ENCODE measurements around the gene AMBRA1. TPM values are rescaled to one million over a fixed set of nuclear protein-coding genes. Genes with fewer than 3 reads are reported as not detected.

Gene AMBRA1
- total RNA-seq, 4 donors from 2014 or later, result 25.7 to 33.1 (median 30.2) TPM

DNA sequence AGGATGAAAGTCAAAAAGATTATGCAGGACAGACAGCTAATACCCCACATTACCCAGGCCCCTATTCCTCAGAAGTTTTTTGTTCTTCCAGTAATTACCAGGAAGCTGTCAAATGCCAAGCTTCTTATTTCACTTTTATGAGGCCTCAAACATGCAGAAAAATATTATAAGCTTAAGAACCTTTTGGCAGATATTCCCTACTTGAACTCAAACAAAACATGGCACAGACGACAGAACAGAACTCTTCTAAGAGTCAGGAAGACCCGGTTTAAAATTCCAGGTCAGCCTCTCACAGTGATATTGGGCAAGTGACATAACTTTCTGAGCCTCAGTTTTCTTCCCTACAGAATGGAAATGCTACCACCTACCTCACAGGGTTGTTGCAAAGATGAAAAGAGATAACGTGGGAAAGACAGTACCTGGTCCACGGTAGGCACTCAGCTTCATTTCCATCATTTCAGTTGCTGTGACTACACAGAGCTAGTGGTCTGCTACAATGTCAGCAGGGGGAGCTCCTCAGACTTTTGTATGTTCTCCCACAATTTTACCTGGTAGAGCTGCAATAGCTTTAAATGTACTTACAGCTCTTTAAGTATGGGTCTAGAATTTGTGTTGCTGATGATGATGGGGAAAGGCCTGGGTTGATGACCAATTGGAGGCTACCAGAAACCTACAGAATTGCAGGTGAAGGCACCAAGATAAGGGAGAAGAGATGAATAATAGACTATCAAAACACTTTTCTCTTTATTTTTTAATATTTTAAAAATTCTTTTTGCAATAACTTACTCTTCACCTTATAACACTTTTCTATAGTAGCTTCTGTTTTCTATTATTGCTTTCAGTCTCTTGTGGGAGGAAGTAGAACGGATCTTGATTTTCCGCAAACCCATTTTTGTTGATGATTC is 103.9 kb downstream of the AMBRA1 start:
- H3K4me3 ChIP-seq, result no peak overlapping the region
- peaks cover 0 to 52% (median 0%) of the 10 kb centered on the region in 3 donors for H3K4me1 ChIP-seq
- H3K27me3 ChIP-seq, result no peaks in the 10 kb centered on the region
- H3K27ac ChIP-seq, result no peak overlapping the region
- ATAC-seq, result no peak
- TF ChIP-seq POLR2AphosphoS5 (IDR thresholded peaks at IDR 0.05), result no peak
- TF ChIP-seq POLR2A (IDR thresholded peaks at IDR 0.05), result peak in 1 of 2 donors; percentile 9
- TF ChIP-seq EP300 (IDR thresholded peaks at IDR 0.05), result no peak
- TF ChIP-seq, protein P1, sequence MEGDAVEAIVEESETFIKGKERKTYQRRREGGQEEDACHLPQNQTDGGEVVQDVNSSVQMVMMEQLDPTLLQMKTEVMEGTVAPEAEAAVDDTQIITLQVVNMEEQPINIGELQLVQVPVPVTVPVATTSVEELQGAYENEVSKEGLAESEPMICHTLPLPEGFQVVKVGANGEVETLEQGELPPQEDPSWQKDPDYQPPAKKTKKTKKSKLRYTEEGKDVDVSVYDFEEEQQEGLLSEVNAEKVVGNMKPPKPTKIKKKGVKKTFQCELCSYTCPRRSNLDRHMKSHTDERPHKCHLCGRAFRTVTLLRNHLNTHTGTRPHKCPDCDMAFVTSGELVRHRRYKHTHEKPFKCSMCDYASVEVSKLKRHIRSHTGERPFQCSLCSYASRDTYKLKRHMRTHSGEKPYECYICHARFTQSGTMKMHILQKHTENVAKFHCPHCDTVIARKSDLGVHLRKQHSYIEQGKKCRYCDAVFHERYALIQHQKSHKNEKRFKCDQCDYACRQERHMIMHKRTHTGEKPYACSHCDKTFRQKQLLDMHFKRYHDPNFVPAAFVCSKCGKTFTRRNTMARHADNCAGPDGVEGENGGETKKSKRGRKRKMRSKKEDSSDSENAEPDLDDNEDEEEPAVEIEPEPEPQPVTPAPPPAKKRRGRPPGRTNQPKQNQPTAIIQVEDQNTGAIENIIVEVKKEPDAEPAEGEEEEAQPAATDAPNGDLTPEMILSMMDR (IDR thresholded peaks at IDR 0.05), result peak; percentile 13 to 49 (median 17)
- peaks cover 0 to 26% of the 10 kb centered on the region in 2 donors for H3K36me3 ChIP-seq
- 55 to 68% methylated on average over 6 of the region's 6 CpGs for WGBS, 2 donors (ENCODE audit: low coverage in 1 of 2)
- H3K9me3 ChIP-seq, result no peaks in the 10 kb centered on the region

DNA sequence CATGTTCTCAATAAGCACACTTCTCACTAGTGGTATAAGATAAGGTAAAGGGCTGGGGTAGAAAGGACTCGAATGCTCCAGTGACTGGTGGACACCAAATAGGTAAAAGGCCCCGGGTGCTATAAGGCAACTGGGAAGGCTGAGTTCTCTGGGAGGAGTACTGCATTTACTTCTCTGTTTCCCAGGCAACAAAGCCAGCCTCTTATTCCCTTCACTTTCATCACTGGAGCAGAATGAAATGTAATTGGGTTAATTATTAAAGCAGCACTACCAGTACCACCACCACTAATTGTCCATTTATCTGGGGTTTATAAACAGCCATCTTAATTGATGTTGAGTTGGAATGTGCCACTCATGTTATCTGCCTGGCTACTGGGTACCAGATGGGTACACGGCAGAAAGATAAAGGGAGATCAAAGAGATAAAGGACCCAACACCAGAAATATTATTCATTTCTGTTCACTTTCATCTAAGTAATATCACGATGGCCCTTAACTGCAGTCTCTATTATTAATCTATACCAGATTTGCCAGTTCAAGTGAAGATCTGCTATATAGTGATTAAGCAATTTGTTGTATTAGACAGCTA is 107.9 kb downstream of the AMBRA1 start:
- TF ChIP-seq POLR2AphosphoS5 (IDR thresholded peaks at IDR 0.05) (no peak), EP300 (IDR thresholded peaks at IDR 0.05) (no peak), POLR2A (IDR thresholded peaks at IDR 0.05) (no peak)
- TF ChIP-seq, protein P1 (IDR thresholded peaks at IDR 0.05), result no peak
- Histone ChIP-seq H3K36me3 (peaks cover 0 to 6% of the 10 kb centered on the region in 2 donors), H3K27me3 (no peaks in the 10 kb centered on the region), H3K4me1 (peaks cover 0 to 19% (median 0%) of the 10 kb centered on the region in 3 donors), H3K27ac (no peak overlapping the region), H3K4me3 (no peak overlapping the region), H3K9me3 (no peaks in the 10 kb centered on the region)
- no peak for ATAC-seq
- WGBS, 2 donors (ENCODE audit: low coverage in 1 of 2), result 67 to 74% methylated on average over 3 to 4 of the region's 4 CpGs

DNA sequence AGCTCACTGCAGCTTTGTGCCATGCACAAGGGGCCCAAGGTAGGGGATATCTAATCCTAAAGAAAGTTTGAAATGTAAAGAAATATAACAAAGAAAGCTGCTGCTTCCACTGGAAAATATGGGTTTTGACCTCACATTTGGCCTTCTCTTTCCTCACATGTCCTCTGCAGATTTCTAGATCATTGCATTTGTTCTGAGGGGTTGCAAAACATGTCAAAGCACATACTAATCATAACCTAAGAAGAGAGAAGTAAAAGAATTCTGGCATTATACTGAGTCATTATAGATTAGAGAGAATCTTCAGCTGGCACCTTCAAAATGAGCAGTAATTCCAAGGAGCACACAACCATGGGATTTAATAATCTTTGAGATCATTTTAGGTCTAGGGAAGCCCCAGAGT is 109.7 kb downstream of the AMBRA1 start:
- Histone ChIP-seq H3K27me3 (no peaks in the 10 kb centered on the region), H3K36me3 (peaks cover 0 to 6% of the 10 kb centered on the region in 2 donors), H3K27ac (no peak overlapping the region), H3K4me1 (peaks cover 0 to under 1% (median 0%) of the 10 kb centered on the region in 3 donors), H3K9me3 (no peaks in the 10 kb centered on the region), H3K4me3 (no peak overlapping the region)
- TF ChIP-seq EP300 (IDR thresholded peaks at IDR 0.05) (no peak), POLR2AphosphoS5 (IDR thresholded peaks at IDR 0.05) (no peak), POLR2A (IDR thresholded peaks at IDR 0.05) (no peak)
- ATAC-seq, result no peak

DNA sequence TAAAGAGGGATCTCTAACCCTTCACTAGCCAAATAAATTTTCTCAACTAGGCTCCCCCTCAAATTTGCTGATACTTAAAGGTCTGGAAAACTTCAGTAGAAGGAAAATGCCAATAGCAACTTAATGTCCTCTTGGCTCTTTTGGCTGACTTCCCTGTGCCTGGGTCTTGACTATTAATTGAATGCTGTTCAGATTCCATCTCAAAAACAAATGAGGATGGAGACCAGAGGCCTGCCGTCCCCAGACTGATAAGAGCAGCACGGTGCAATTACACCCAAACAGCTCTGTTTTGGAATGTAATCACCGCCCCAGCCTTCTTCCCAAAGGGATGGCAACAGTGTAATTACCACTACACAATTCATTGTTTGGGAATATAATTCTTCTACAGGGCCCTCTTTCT is 112.9 kb downstream of the AMBRA1 start:
- TF ChIP-seq POLR2A (IDR thresholded peaks at IDR 0.05), result no peak
- no peak for TF ChIP-seq EP300 (IDR thresholded peaks at IDR 0.05)
- TF ChIP-seq POLR2AphosphoS5 (IDR thresholded peaks at IDR 0.05), result no peak
- TF ChIP-seq, protein P1 (IDR thresholded peaks at IDR 0.05), result no peak
- no peaks in the 10 kb centered on the region for H3K27me3 ChIP-seq
- ATAC-seq, result no peak
- H3K27ac ChIP-seq, result no peak overlapping the region
- no peaks in the 10 kb centered on the region for H3K4me1 ChIP-seq
- H3K36me3 ChIP-seq, result peaks cover 0 to 6% of the 10 kb centered on the region in 2 donors
- H3K4me3 ChIP-seq, result no peak overlapping the region
- WGBS, 2 donors (ENCODE audit: low coverage in 1 of 2), result 48 to 77% methylated on average over 3 of the region's 3 CpGs
- no peaks in the 10 kb centered on the region for H3K9me3 ChIP-seq

DNA sequence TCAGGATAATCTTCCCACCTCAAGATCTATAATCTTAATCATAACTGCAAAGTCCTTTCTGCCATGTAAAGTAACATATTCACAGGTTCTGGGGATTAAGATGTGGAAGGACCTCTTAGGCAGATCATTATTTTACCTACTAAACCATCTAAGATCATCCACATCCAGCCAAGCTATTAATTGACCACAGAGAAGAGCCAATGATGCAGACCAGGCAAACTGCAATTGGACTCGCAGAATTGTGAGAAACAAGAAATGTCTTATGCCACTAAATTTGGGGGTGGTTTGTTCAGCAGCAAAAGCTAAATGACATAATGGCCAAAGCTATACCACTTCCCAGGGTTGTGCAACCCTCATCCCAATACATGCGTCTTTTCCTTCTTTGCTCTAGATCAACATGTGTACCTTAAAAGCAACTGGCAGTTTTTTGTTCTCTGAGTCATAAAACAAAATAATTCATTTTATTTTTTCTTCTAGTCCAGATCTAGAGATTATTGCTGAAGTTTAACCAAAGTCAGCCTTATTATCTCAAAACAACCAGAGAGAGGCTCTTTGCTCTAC is 113.6 kb downstream of the AMBRA1 start:
- Histone ChIP-seq H3K9me3 (no peaks in the 10 kb centered on the region), H3K4me3 (no peak overlapping the region), H3K27ac (no peak overlapping the region), H3K36me3 (peaks cover 0 to 6% of the 10 kb centered on the region in 2 donors), H3K4me1 (no peaks in the 10 kb centered on the region), H3K27me3 (no peaks in the 10 kb centered on the region)
- no peak for ATAC-seq
- TF ChIP-seq EP300 (IDR thresholded peaks at IDR 0.05) (no peak), POLR2AphosphoS5 (IDR thresholded peaks at IDR 0.05) (no peak), POLR2A (IDR thresholded peaks at IDR 0.05) (no peak)
- TF ChIP-seq, protein P1 (IDR thresholded peaks at IDR 0.05), result no peak
- 100% methylated on average over 2 of the region's 2 CpGs for WGBS, 2 donors (ENCODE audit: low coverage in 1 of 2)
